GM12873 (cell line): ENCODE results near the gene MAP2K5.

Experiments
- TF ChIP-seq, protein P1 (sequence below): IDR thresholded peaks from 2 replicates; pipeline ENCODE4 v1.5.1; 2012; ENCODE audit warnings: low read depth, mild to moderate bottlenecking, moderate library complexity, low read length, control low read depth; ENCODE audit not compliant: insufficient read depth; ENCODE audit errors: missing control alignments

The MAP2K5 gene

DNA sequence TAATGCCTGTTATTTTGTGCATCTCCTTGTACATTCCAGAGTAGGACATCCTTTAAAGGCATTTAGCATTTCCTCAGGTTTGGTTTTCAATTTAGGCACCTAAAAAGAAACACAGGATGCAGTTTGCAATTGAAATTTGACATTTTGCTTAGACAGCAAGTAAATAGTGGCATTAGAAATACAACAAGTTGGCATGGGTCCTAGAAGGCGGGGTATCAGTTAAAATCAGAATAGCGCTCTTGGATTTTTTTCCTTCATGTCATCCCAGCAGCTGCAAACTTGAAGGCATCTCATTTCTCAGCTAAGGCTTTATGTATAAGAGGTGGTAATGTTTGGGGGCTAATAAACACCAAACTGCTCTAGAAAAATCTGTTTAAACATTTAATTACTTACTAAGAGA lies 235.3 kb downstream of the MAP2K5 start:
- TF ChIP-seq, protein P1, sequence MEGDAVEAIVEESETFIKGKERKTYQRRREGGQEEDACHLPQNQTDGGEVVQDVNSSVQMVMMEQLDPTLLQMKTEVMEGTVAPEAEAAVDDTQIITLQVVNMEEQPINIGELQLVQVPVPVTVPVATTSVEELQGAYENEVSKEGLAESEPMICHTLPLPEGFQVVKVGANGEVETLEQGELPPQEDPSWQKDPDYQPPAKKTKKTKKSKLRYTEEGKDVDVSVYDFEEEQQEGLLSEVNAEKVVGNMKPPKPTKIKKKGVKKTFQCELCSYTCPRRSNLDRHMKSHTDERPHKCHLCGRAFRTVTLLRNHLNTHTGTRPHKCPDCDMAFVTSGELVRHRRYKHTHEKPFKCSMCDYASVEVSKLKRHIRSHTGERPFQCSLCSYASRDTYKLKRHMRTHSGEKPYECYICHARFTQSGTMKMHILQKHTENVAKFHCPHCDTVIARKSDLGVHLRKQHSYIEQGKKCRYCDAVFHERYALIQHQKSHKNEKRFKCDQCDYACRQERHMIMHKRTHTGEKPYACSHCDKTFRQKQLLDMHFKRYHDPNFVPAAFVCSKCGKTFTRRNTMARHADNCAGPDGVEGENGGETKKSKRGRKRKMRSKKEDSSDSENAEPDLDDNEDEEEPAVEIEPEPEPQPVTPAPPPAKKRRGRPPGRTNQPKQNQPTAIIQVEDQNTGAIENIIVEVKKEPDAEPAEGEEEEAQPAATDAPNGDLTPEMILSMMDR = no peak

DNA sequence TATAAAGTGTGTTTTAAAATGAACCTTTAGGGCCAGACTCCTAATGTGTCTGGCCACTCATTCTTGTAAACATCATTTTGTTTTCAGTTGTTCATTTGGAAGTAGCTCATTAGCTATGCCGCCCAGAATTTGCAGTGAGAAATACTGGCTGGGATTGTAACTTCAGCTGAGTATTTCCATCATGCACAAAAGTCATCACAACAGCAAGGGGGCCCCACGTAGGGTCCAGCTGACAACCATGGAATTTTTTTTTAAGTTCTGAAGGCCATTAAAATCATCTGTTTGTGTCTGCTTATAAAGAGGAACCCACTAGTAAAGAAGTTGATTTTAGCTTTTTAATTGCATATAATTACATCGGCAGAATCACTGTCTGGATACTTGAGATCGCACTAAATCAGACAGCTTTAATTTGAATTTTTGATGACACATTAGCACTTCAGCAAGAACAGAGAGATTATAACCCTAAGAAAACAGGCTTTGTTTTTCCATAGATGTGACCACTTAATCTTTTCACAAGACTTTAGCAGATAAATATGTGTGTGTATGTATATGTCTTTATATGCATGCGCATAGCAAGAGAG lies 236.6 kb downstream of the MAP2K5 start:
- TF ChIP-seq, protein P1 = no peak

DNA sequence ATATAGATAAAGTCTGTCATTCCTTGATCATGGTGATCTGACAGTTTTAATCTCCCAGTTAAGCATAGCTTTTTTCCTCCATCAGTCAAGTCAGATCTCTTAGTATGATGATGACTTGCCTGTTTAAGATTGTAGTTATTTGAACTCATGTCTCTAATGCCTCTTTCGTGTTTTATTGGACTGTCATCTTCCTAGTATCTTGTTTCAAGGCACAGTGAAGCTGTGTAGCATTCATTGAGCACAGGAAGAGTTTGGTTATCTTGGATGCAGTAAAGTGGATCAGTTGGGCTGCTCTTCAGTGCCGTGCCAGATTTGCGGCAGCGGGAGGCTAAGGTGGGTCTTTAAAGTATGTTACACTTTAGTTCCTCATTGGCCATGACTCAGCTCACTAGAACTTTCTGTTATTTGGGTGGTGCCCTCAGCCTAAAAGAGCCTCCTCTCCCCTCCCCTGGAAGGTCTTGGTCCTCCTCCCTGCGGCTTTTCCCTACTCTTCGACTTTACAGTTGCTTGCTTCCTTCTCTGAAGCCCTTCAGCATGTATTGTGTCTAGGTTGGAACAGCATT lies 237.1 kb downstream of the MAP2K5 start:
- TF ChIP-seq, protein P1 = no peak

DNA sequence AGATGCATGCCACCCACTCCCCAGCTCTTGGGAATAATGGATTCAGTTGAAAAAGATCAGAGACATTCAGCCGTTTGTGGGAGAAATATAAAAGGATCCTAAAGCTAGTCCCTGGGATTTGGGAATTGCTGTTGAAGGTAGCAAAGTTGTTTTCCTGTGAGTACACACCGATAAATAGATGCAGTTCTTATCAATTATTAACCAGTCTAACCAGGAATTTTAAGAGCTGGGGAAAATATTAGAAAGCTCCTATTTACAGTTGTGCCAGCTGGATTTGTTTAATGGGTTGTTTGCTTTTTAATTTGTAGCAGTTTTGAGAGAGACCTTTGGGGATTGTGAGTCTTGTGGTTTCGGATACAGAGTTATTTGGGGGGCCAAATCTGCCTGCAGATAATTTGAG lies 238.6 kb downstream of the MAP2K5 start:
- TF ChIP-seq, protein P1 = no peak

DNA sequence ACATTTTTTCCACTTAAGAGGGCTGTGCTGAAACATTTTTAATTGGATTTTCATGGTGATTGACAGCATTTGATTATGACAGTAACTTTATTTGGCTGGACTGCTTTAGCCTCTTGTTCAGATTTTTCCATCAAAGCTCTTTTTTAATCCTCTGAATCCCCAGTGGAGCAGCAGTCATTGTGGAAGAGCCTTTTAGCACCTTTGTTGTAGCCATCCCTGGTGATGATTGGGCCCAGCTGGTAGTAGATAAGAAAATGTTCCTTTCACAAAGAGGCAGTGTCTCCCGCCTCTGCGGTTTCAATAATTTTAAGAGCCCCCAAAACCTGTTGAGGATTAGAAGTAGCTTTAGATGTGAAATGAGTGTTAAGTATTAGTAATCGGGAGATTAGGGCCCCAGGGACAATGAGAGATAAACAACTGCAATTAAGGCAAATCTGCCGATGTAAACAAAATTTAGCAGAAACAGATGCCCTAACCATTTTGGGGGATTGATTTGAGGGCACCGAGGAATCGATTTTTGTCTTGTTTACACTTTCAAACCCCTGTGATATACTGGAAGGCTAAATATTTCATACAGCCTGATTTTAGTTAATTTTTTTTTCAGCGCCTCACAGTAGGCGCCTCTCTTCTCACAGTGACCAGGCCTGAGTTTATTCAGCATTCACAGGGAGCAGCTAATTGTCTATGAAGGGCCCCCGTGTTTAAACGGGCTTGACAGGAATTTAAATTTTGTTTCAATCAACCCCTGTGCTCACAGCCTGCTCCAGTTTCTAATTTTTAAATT lies 239.6 kb downstream of the MAP2K5 start:
- TF ChIP-seq, protein P1 = no peak

DNA sequence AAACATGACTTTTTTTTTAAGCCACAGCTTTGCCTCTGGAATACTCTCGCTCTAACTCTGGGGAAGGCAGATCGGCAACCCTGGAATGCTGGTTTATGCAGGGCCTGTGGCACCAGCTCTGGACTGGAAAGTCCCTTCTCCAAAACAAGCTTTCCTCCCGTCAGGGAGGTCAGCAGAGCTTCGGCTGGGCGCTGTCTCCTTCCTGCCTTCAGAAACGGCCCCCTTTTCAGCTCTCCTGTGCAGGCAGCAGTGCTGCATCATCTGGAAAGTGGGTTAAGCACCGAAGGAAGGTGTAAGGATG lies 240.1 kb downstream of the MAP2K5 start:
- TF ChIP-seq, protein P1 = no peak

DNA sequence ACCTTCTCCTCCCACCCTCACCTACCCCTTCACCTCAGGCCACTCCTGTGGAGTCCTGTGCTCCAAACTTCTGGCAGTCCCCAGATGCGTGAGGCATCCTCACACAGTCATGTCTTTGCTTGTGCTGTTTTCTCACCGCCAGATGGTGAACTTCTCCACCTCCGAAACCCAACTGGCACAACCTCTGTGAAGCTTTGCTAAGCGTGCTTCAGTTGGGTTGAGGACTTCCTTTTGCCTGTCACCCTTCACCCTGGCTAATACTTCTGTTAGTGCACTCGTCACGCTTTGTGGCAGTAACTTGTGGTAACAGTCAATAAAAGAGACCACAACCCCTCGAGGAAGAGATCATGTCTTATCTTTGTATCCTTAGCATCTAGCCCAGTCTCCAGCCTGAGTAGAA lies 240.8 kb downstream of the MAP2K5 start:
- TF ChIP-seq, protein P1 = peak; percentile 58
